HepG2 (cell line): ENCODE measurements around the gene C2orf42. TPM values are rescaled to one million over a fixed set of nuclear protein-coding genes. Genes with fewer than 3 reads are reported as not detected.

Experiments used
- ATF4 ChIP-seq, 2 experiments: fragments of 450-650 bp in 1 of 2; sonication (generic) in 1 of 2; formaldehyde crosslinking; IDR thresholded peaks; 2 replicates each; pipeline versions ENCODE4 v1.5.0 to v1.8.0; 2020 to 2022; ENCODE audit warnings: mild to moderate bottlenecking in 1 of 2, missing genetic modification reagents in 1 of 2
- ELF4 ChIP-seq: sonication (generic); formaldehyde crosslinking; IDR thresholded peaks from 2 replicates; pipeline ENCODE4 v1.5.0; 2020; ENCODE audit warnings: missing genetic modification reagents, mild to moderate bottlenecking, moderate library complexity, borderline replicate concordance
- FOSL1 ChIP-seq: sonication (generic); formaldehyde crosslinking; IDR thresholded peaks from 2 replicates; pipeline ENCODE4 v1.9.0; 2021; ENCODE audit warnings: missing genetic modification reagents, borderline replicate concordance
- HDAC6 ChIP-seq: fragments of 200-600 bp; sonication (generic); IDR thresholded peaks from 2 replicates; pipeline ENCODE4 v1.7.0; 2017; ENCODE audit warnings: mild to moderate bottlenecking, antibody characterized with exemption, low read length, low read depth
- HMGA1 ChIP-seq: sonication (generic); formaldehyde crosslinking; conservative IDR thresholded peaks from 2 replicates; pipeline ENCODE4 v1.4.0; 2020; ENCODE audit warnings: missing genetic modification reagents
- HNRNPH1 ChIP-seq: fragments of 200-400 bp; formaldehyde crosslinking; optimal IDR thresholded peaks from 2 replicates; pipeline ENCODE3; 2017; ENCODE audit warnings: mild to moderate bottlenecking, low read depth, low read length
- KLF13 ChIP-seq: sonication (generic); formaldehyde crosslinking; IDR thresholded peaks from 2 replicates; pipeline ENCODE4 v1.4.0; 2020; ENCODE audit warnings: mild to moderate bottlenecking, missing genetic modification reagents
- MED8 ChIP-seq: sonication (generic); formaldehyde crosslinking; IDR thresholded peaks from 2 replicates; pipeline ENCODE4 v1.8.1; 2023; ENCODE audit warnings: mild to moderate bottlenecking, missing genetic modification reagents; ENCODE audit not compliant: insufficient replicate concordance
- MZF1 ChIP-seq: sonication (generic); formaldehyde crosslinking; IDR thresholded peaks from 2 replicates; pipeline ENCODE4 v1.8.1; 2023; ENCODE audit warnings: mild to moderate bottlenecking, missing genetic modification reagents, borderline replicate concordance
- RELA ChIP-seq: sonication (generic); formaldehyde crosslinking; IDR thresholded peaks from 2 replicates; pipeline ENCODE4 v1.4.0; 2020; ENCODE audit warnings: missing genetic modification reagents
- SIN3A ChIP-seq: IDR thresholded peaks from 2 replicates; pipeline ENCODE4 v1.6.1; 2011; ENCODE audit warnings: low read depth, mild to moderate bottlenecking, control low read depth, low read length, borderline replicate concordance
- SNAI1 ChIP-seq: sonication (generic); formaldehyde crosslinking; IDR thresholded peaks from 2 replicates; pipeline ENCODE4 v1.5.0; 2020; ENCODE audit warnings: mild to moderate bottlenecking, missing genetic modification reagents, borderline replicate concordance
- TBX3 ChIP-seq: fragments of 450-650 bp; IDR thresholded peaks from 2 replicates; pipeline ENCODE4 v1.6.1; 2017; ENCODE audit warnings: antibody characterized with exemption, mild to moderate bottlenecking, inconsistent platforms, borderline replicate concordance
- ZNF121 ChIP-seq: sonication (generic); formaldehyde crosslinking; IDR thresholded peaks from 2 replicates; pipeline ENCODE4 v1.5.0; 2020; ENCODE audit warnings: mild to moderate bottlenecking, missing genetic modification reagents
- ZNF33B ChIP-seq: sonication (generic); formaldehyde crosslinking; IDR thresholded peaks from 2 replicates; pipeline ENCODE4 v1.5.1; 2020; ENCODE audit warnings: mild to moderate bottlenecking, missing genetic modification reagents
- ZNF484 ChIP-seq: sonication (generic); formaldehyde crosslinking; IDR thresholded peaks from 2 replicates; pipeline ENCODE4 v1.5.1; 2020; ENCODE audit warnings: mild to moderate bottlenecking, low read depth, missing genetic modification reagents, borderline replicate concordance
- polyA plus RNA-seq, 8 experiments: library from polyadenylated mRNA; depleted of rRNA in 3 of 8; stranded (reverse) in 7 of 8; unstranded in 1 of 8; fragments of >200 nt; fragmentation: Illumina TruSeq in 4 of 8; extraction: Trizol in 4 of 8; gene quantifications; 2 replicates each; pipeline versions ENCODE4 v1.2.1 to v1.2.3, GENCODE V29; 2011 to 2016; ENCODE audit warnings: low read depth in 4 of 8, missing spikeins in 1 of 8, mixed read lengths in 1 of 8; ENCODE audit not compliant: insufficient read depth in 1 of 8
- total RNA-seq, 5 experiments: library from RNA; depleted of rRNA; stranded (reverse); fragments of >200 nt; fragmentation: Illumina TruSeq; extraction: Trizol; gene quantifications; 2 replicates each; pipeline ENCODE4 v1.2.3, GENCODE V29; 2016; ENCODE audit warnings: low read depth in 1 of 5
- TF ChIP-seq, protein P1 (sequence below): sonication (generic); formaldehyde crosslinking; IDR thresholded peaks from 2 replicates; pipeline ENCODE4 v1.4.0; 2020; ENCODE audit warnings: missing genetic modification reagents
- TF ChIP-seq, protein P2 (sequence below): sonication (generic); formaldehyde crosslinking; IDR thresholded peaks from 2 replicates; pipeline ENCODE4 v1.4.0; 2020; ENCODE audit warnings: missing genetic modification reagents
- TF ChIP-seq, protein P3 (sequence below): sonication (generic); formaldehyde crosslinking; IDR thresholded peaks from 2 replicates; pipeline ENCODE4 v1.9.0; 2022; ENCODE audit warnings: low read depth, missing genetic modification reagents
- TF ChIP-seq, protein P4 (sequence below): sonication (generic); formaldehyde crosslinking; IDR thresholded peaks from 2 replicates; pipeline ENCODE4 v1.4.0; 2020; ENCODE audit warnings: missing genetic modification reagents, borderline replicate concordance

C2orf42 gene
- total and polyA plus RNA-seq, 2 of the 13 experiments (the other 11 are each of a cell fraction or from before 2014, with no cell fraction given), result 9.3 to 9.9 TPM

GRCh38 chr2:70190418-70191243, at the start of gene C2orf42 (continued):
- peak; percentile 94 for TF ChIP-seq SIN3A
- TF ChIP-seq ELF4 (CRISPR knock-in tag), result peak; percentile 99
- TF ChIP-seq SNAI1 (CRISPR knock-in tag), result 0 out of 2 replicates have a peak, but pooled peaks have one; percentile 34
- TF ChIP-seq TBX3, result peak; percentile 92
- TF ChIP-seq, protein P1, sequence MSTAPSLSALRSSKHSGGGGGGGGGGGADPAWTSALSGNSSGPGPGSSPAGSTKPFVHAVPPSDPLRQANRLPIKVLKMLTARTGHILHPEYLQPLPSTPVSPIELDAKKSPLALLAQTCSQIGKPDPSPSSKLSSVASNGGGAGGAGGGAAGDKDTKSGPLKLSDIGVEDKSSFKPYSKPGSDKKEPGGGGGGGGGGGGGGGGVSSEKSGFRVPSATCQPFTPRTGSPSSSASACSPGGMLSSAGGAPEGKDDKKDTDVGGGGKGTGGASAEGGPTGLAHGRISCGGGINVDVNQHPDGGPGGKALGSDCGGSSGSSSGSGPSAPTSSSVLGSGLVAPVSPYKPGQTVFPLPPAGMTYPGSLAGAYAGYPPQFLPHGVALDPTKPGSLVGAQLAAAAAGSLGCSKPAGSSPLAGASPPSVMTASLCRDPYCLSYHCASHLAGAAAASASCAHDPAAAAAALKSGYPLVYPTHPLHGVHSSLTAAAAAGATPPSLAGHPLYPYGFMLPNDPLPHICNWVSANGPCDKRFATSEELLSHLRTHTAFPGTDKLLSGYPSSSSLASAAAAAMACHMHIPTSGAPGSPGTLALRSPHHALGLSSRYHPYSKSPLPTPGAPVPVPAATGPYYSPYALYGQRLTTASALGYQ (CRISPR knock-in tag), result no peak
- no peak for TF ChIP-seq FOSL1 (CRISPR knock-in tag)
- TF ChIP-seq, protein P2, sequence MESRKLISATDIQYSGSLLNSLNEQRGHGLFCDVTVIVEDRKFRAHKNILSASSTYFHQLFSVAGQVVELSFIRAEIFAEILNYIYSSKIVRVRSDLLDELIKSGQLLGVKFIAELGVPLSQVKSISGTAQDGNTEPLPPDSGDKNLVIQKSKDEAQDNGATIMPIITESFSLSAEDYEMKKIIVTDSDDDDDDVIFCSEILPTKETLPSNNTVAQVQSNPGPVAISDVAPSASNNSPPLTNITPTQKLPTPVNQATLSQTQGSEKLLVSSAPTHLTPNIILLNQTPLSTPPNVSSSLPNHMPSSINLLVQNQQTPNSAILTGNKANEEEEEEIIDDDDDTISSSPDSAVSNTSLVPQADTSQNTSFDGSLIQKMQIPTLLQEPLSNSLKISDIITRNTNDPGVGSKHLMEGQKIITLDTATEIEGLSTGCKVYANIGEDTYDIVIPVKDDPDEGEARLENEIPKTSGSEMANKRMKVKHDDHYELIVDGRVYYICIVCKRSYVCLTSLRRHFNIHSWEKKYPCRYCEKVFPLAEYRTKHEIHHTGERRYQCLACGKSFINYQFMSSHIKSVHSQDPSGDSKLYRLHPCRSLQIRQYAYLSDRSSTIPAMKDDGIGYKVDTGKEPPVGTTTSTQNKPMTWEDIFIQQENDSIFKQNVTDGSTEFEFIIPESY (CRISPR knock-in tag), result no peak
- no peak for TF ChIP-seq ZNF484 (CRISPR knock-in tag)
- peak; percentile 16; the same call in 1 of the 2 replicates for TF ChIP-seq ZNF121 (CRISPR knock-in tag)
- peak; percentile 87; the same call in 1 of the 2 replicates for TF ChIP-seq KLF13
- TF ChIP-seq, protein P3, sequence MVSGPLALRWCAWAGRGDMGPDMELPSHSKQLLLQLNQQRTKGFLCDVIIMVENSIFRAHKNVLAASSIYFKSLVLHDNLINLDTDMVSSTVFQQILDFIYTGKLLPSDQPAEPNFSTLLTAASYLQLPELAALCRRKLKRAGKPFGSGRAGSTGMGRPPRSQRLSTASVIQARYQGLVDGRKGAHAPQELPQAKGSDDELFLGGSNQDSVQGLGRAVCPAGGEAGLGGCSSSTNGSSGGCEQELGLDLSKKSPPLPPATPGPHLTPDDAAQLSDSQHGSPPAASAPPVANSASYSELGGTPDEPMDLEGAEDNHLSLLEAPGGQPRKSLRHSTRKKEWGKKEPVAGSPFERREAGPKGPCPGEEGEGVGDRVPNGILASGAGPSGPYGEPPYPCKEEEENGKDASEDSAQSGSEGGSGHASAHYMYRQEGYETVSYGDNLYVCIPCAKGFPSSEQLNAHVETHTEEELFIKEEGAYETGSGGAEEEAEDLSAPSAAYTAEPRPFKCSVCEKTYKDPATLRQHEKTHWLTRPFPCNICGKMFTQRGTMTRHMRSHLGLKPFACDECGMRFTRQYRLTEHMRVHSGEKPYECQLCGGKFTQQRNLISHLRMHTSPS (CRISPR knock-in tag), result no peak
- TF ChIP-seq HDAC6, result no peak
- no peak for TF ChIP-seq RELA (CRISPR knock-in tag)
- TF ChIP-seq MZF1 (CRISPR knock-in tag), result 0 out of 2 replicates have a peak, but pooled peaks have one; percentile 28
- TF ChIP-seq, protein P4, sequence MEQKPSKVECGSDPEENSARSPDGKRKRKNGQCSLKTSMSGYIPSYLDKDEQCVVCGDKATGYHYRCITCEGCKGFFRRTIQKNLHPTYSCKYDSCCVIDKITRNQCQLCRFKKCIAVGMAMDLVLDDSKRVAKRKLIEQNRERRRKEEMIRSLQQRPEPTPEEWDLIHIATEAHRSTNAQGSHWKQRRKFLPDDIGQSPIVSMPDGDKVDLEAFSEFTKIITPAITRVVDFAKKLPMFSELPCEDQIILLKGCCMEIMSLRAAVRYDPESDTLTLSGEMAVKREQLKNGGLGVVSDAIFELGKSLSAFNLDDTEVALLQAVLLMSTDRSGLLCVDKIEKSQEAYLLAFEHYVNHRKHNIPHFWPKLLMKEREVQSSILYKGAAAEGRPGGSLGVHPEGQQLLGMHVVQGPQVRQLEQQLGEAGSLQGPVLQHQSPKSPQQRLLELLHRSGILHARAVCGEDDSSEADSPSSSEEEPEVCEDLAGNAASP (CRISPR knock-in tag), result no peak; the same call in 1 of the 2 replicates
- TF ChIP-seq MED8 (CRISPR knock-in tag), result no peak
- no peak for TF ChIP-seq HMGA1 (CRISPR knock-in tag)
- TF ChIP-seq HNRNPH1, result no peak
- peak; percentile 86; the same call in 1 of the 2 replicates for TF ChIP-seq ZNF33B (CRISPR knock-in tag)
- TF ChIP-seq ATF4 (CRISPR knock-in tag; IDR thresholded peaks at IDR 0.05), result no peak; a peak in 1 of 4 replicates
